Nephron progenitor cell (in vitro differentiated cells): ENCODE measurements around the gene UBAP2.

ENCODE experiments used
- DNase-seq: peaks from one replicate; pipeline ENCODE4 v3.0.0; 2021
- H3K27ac Mint-ChIP-seq: 2 replicates; pipeline ENCODE4 v1.8.0; 2021; ENCODE audit warnings: mild to moderate bottlenecking, moderate library complexity, mixed read lengths
- H3K27me3 Mint-ChIP-seq: 2 replicates; pipeline ENCODE4 v1.8.0; 2021; ENCODE audit warnings: mild to moderate bottlenecking, low read depth, mixed read lengths; ENCODE audit not compliant: poor library complexity
- H3K36me3 Mint-ChIP-seq: 2 replicates; pipeline ENCODE4 v1.8.0; 2021; ENCODE audit warnings: low read depth, mixed read lengths
- H3K4me1 Mint-ChIP-seq: 2 replicates; pipeline ENCODE4 v1.8.0; 2021; ENCODE audit warnings: mixed read lengths
- H3K4me3 Mint-ChIP-seq: 2 replicates; pipeline ENCODE4 v1.8.0; 2021; ENCODE audit warnings: mild to moderate bottlenecking, moderate library complexity, mixed read lengths
- H3K9me3 Mint-ChIP-seq: 2 replicates; pipeline ENCODE4 v1.8.0; 2021; ENCODE audit warnings: mild to moderate bottlenecking, moderate library complexity, mixed read lengths
- CTCF ChIP-seq: fragments of 200-600 bp; sonication (generic); IDR thresholded peaks from 2 replicates; pipeline ENCODE4 v1.5.0; 2021; ENCODE audit warnings: antibody characterized with exemption

Gene UBAP2

GRCh38 chr9:33939924-33940874 lies 108.5 kb downstream of the UBAP2 start:
- Mint-ChIP-seq H3K4me3 (no peak overlapping the region), H3K9me3 (no peaks in the 10 kb centered on the region), H3K36me3 (peaks cover 68% of the 10 kb centered on the region), H3K27me3 (peaks cover 3% of the 10 kb centered on the region), H3K27ac (peak overlapping the region; percentile 48), H3K4me1 (no peaks in the 10 kb centered on the region)
- TF ChIP-seq CTCF = no peak
- no peak for DNase-seq

GRCh38 chr9:33934188-33934878 lies 114.4 kb downstream of the UBAP2 start:
- Mint-ChIP-seq H3K27me3 (no peaks in the 10 kb centered on the region), H3K9me3 (no peaks in the 10 kb centered on the region), H3K36me3 (peaks cover 81% of the 10 kb centered on the region), H3K4me3 (no peak overlapping the region), H3K4me1 (no peaks in the 10 kb centered on the region), H3K27ac (no peak overlapping the region)
- TF ChIP-seq CTCF = no peak
- DNase-seq = no peak

- no peak for TF ChIP-seq CTCF
- no peaks in the 10 kb centered on the region for H3K9me3 Mint-ChIP-seq
- H3K4me3 Mint-ChIP-seq = no peak overlapping the region
- no peaks in the 10 kb centered on the region for H3K27me3 Mint-ChIP-seq
- H3K27ac Mint-ChIP-seq = peak overlapping the region; percentile 88
- H3K36me3 Mint-ChIP-seq = peaks cover 78% of the 10 kb centered on the region
- no peak for DNase-seq
- H3K4me1 Mint-ChIP-seq = no peaks in the 10 kb centered on the region
Observed at GRCh38 chr9:33932078-33932807, 116.4 kb downstream of the UBAP2 start.

GRCh38 chr9:33931326-33931725 lies 117.4 kb downstream of the UBAP2 start:
- TF ChIP-seq CTCF = no peak
- Mint-ChIP-seq H3K4me1 (no peaks in the 10 kb centered on the region), H3K4me3 (no peak overlapping the region), H3K27me3 (no peaks in the 10 kb centered on the region), H3K9me3 (no peaks in the 10 kb centered on the region), H3K36me3 (peaks cover 73% of the 10 kb centered on the region), H3K27ac (no peak overlapping the region)
- no peak for DNase-seq

- Mint-ChIP-seq H3K36me3 (peaks cover 54% of the 10 kb centered on the region), H3K27me3 (no peaks in the 10 kb centered on the region), H3K27ac (no peak overlapping the region), H3K4me1 (peaks cover 5% of the 10 kb centered on the region), H3K9me3 (no peaks in the 10 kb centered on the region), H3K4me3 (no peak overlapping the region)
- DNase-seq = no peak
- TF ChIP-seq CTCF = no peak
Observed at GRCh38 chr9:33927694-33928093, 121.0 kb downstream of the UBAP2 start.
